ENCODE data around the gene MUC2. TPM values are rescaled to one million over a fixed set of nuclear protein-coding genes. Genes with fewer than 3 reads are reported as not detected.

Gene MUC2
- total and polyA plus RNA-seq, 2 of the 4 experiments (the other 2 are of a cell fraction): not detected

DNA sequence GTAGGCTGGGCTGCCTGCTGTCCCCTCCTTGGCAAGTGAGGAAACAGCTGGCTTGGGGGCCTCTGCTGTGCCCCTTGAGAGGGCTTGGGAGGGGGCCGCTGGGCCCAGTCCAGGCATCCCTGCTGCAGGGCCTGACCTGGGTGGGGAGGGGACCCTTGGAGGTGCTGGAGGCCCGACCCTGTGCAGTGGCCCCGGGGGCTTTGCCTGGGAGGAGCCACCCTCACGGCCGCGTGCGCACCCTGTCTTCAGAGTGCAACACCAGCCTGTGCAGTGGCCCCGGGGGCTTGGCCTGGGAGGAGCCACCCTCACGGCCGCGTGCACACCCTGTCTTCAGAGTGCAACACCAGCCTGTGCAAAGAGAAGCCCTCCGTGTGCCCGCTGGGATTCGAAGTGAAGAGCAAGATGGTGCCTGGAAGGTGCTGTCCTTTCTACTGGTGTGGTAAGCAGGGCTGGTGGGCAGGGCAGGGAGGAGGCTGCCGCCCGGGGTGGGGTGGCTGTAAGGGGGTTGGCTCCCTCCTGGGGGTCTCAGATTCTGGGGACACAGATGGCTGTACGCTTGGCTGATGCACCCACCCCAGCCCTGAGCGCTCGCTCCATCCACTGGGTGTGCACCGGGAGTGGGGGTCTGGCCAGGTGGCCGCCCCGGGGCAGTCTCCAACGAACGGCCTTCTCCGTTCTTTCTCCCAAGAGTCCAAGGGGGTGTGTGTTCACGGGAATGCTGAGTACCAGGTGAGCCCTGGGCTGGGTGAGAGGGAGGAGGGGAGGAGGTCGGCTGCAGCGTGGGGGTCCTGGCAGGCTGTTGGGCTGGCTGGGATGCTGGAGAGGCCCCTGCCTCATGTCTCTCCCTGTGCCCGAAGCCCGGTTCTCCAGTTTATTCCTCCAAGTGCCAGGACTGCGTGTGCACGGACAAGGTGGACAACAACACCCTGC, 32.9 kb downstream of the MUC2 start:
- Histone ChIP-seq H3K9me3 (ENCODE audit: control insufficient read depth, insufficient read depth, low read length) (no peaks in the 10 kb centered on the region), H3K4me1 (ENCODE audit: control insufficient read depth, insufficient read depth, low read length) (no peaks in the 10 kb centered on the region), H2AK5ac (ENCODE audit: low read depth, low read length) (no peak overlapping the region), H3K4me2 (ENCODE audit: low read depth, low read length) (no peak overlapping the region), H3K9ac (ENCODE audit: low read depth, low read length) (no peak overlapping the region), H3K56ac (ENCODE audit: extremely low read depth, insufficient read depth, low read length) (no peak overlapping the region), H3K79me1 (ENCODE audit: low read depth in 1 of 2, low read length in 2 of 2) (no peaks in the 10 kb centered on the region), H3K4me3 (ENCODE audit: insufficient read depth, low read depth, low read length) (no peak overlapping the region), H2BK15ac (ENCODE audit: low read depth, low read length) (no peak overlapping the region), H4K5ac (ENCODE audit: low read depth, low read length) (no peak overlapping the region), H2BK5ac (ENCODE audit: low read depth, low read length, poor library complexity, severe bottlenecking) (no peak overlapping the region), H4K8ac (ENCODE audit: low read depth in 2 of 2, low read length in 2 of 2) (no peak overlapping the region), H3K4ac (ENCODE audit: low read depth, low read length) (no peak overlapping the region), H2BK20ac (ENCODE audit: low read depth, low read length) (no peak overlapping the region), H3K27ac (ENCODE audit: insufficient read depth, low read length) (no peak overlapping the region), H3K14ac (replicated peaks; ENCODE audit: low read depth, low read length) (no peak overlapping the region), H4K20me1 (ENCODE audit: insufficient read depth, low read length) (no peaks in the 10 kb centered on the region), H2AFZ (replicated peaks; ENCODE audit: low read length, poor library complexity) (no peak overlapping the region), H3K23ac (ENCODE audit: low read depth, low read length) (no peak overlapping the region), H3K9me1 (ENCODE audit: insufficient read depth, low read length) (no peaks in the 10 kb centered on the region), H3K18ac (ENCODE audit: low read depth, low read length) (no peak overlapping the region), H2AK9ac (replicated peaks; ENCODE audit: low read depth, low read length, poor library complexity) (no peak overlapping the region), H2BK120ac (ENCODE audit: low read depth, low read length) (no peak overlapping the region), H4K91ac (ENCODE audit: insufficient read depth, low read depth, low read length) (no peak overlapping the region), H3K36me3 (ENCODE audit: control insufficient read depth, insufficient read depth, low read length) (no peaks in the 10 kb centered on the region), H3K27me3 (ENCODE audit: control insufficient read depth, insufficient read depth, low read length) (peaks cover 18% of the 10 kb centered on the region; the same call in 1 of the 2 replicates)
- intact Hi-C loops (cut with micrococcal nuclease): no loop called here
- BruUV-seq (replicated peaks): no TSS peak
- TF ChIP-seq RCOR1 (IDR thresholded peaks at IDR 0.05; ENCODE audit: insufficient replicate concordance, low read length): no peak
- TF ChIP-seq, protein P1, sequence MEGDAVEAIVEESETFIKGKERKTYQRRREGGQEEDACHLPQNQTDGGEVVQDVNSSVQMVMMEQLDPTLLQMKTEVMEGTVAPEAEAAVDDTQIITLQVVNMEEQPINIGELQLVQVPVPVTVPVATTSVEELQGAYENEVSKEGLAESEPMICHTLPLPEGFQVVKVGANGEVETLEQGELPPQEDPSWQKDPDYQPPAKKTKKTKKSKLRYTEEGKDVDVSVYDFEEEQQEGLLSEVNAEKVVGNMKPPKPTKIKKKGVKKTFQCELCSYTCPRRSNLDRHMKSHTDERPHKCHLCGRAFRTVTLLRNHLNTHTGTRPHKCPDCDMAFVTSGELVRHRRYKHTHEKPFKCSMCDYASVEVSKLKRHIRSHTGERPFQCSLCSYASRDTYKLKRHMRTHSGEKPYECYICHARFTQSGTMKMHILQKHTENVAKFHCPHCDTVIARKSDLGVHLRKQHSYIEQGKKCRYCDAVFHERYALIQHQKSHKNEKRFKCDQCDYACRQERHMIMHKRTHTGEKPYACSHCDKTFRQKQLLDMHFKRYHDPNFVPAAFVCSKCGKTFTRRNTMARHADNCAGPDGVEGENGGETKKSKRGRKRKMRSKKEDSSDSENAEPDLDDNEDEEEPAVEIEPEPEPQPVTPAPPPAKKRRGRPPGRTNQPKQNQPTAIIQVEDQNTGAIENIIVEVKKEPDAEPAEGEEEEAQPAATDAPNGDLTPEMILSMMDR (conservative IDR thresholded peaks at IDR 0.05; ENCODE audit: low read depth, low read length): no peak
- no peak for TF ChIP-seq NFE2L2 (IDR thresholded peaks at IDR 0.05; ENCODE audit: low read depth, low read length)
- TF ChIP-seq RAD21 (IDR thresholded peaks at IDR 0.05; ENCODE audit: low read length): no peak
- no peak for TF ChIP-seq CHD1 (IDR thresholded peaks at IDR 0.05; ENCODE audit: low read depth, low read length)
- no peak for TF ChIP-seq MXI1 (IDR thresholded peaks at IDR 0.05; ENCODE audit: borderline replicate concordance, low read depth, low read length)
- no peak for TF ChIP-seq SMC3 (IDR thresholded peaks at IDR 0.05; ENCODE audit: low read depth, low read length)
- ChIA-PET CTCF (no interaction called here), POLR2A (ENCODE audit: unreplicated experiment) (no interaction called here)
- in situ Hi-C loops (cut with MboI; ENCODE audit: low sequenced_read_pairs): no loop called here
- no peak for DNase-seq
- 54% methylated on average over 18 of the region's 32 CpGs; no CpG with 5 or more reads in 1 of the 2 experiments for WGBS, 2 experiments (ENCODE audit: extremely low coverage in 2 of 2, insufficient read length in 1 of 2)
- no peak for ATAC-seq (ENCODE audit: low read depth)
- dilution Hi-C loops (cut with HindIII; ENCODE audit: low sequenced_read_pairs, unreplicated experiment): no loop called here

All from IMR-90 (cell line).